GM20000 (cell line): ENCODE measurements around the gene VWA8.

Experiments
- DNase-seq: peaks from one replicate; pipeline ENCODE4 v3.0.0; 2012; ENCODE audit warnings: low spot score
- CTCF ChIP-seq: IDR thresholded peaks from 2 replicates; pipeline ENCODE4 v1.5.1; 2012; ENCODE audit warnings: mild to moderate bottlenecking, control low read depth; ENCODE audit errors: extremely low read depth, missing control alignments

VWA8 gene

DNA sequence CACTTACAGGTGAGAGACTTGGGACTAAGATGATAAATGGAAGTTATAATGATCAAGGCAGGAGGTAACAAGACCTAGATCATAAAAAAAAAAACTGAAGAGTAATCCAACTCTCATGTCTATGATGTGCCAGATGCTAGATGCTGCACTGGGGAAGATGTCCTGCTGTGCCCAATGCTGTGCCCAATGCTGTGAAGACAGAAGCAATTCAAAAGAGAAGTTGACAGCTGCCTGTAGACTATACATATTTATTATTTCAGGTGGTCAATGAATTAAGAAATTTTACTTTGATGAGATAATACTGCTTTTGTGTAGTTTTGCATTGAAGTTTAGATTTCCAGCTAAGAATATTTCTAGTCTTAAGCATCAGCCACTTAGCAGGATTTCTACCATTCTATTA lies 21.5 kb downstream of the VWA8 start:
- TF ChIP-seq CTCF = no peak
- DNase-seq = no peak

GRCh38 chr13:41938918-41939317 lies 22.0 kb downstream of the VWA8 start:
- no peak for TF ChIP-seq CTCF
- no peak for DNase-seq

DNA sequence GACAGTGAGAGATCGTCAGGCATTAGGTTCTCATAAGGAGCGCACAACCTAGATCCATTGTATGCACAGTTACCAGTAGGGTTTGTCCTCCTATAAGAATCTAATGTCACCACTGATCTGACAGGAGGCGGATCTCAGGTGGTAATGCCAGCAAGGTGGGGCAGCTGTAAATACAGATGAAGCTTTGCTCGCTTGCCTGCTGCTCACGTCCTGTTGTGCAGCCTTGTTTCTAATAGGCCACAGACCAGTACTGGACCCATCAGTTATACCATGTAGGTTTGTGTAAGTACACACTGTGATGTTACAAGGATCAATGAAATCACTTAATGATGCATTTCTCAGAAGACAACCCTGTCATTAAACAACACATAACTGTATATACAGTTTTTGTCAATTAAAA lies 23.5 kb downstream of the VWA8 start:
- DNase-seq = no peak
- TF ChIP-seq CTCF = no peak

DNA sequence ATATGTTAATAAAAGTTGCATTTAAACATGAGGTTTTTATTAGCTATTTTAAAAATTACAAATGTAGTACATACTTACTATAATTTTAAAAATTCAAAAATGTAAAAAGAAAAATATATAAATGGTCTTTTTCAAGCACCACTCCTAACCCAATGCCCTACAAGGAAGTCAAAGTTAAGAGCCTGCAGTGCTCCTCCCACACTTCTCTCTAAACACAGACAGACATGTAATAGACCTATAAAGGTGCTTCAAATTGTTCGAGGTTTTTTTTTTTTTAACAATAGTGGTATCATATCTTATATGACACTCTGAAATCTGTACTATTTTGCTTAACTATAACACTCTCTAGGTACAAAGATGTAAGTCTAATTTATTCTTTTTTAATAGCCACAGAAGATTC lies 25.4 kb downstream of the VWA8 start:
- no peak for DNase-seq
- no peak for TF ChIP-seq CTCF

GRCh38 chr13:41934994-41935393 lies 25.9 kb downstream of the VWA8 start:
- no peak for TF ChIP-seq CTCF
- DNase-seq = no peak

DNA sequence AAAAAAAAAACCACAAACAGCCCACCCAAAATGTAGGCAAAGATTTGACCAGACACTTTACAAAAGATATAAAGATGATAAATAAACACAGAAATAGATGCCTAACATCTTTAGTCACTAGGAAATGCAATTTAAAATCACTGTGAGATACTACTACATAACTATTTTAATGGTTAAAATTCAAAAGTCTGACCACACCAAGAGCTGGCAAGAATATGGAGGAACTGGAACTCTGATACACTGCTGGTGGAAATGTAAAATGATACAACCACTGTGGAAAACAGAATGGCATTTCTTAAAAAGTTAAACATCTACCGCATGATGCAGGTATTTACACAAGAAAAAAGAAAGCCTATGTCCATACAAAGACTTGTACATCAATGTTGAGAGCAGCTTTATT lies 26.8 kb downstream of the VWA8 start:
- DNase-seq = no peak
- TF ChIP-seq CTCF = no peak

DNA sequence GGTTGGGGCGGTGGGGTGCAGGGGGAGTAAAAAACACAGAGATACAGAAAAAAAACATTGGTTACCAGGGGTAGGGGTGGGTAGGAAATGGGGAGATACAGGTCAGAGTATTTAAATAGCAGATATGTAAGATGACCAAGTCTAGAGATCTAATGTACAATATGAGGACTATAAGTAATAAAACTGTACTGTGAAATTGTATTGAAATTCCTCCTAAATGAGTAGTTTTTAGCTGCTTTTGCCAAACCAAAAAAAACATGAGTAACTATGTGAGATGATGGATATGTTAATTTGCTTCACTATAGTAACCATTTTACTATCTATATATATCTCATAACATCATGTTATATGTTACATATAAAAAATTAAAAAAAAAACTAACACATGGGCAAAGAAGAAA lies 29.6 kb downstream of the VWA8 start:
- TF ChIP-seq CTCF = no peak
- no peak for DNase-seq
